Adrenal gland (tissue), 5 donors: ENCODE results near the gene TCERG1.

ENCODE experiments used
- POLR2A ChIP-seq, 2 donors: fragments of 450-650 bp; IDR thresholded peaks; one replicate each; pipeline ENCODE4 v1.6.1; 2017; ENCODE audit warnings: antibody characterized with exemption in 2 of 2, mild to moderate bottlenecking in 2 of 2, moderate library complexity in 1 of 2
- TF ChIP-seq, protein P1 (sequence below), 6 experiments: fragments of 450-650 bp in 4 of 6; fragments of 200-600 bp in 2 of 6; sonication (generic) in 1 of 6; IDR thresholded peaks; 1 replicate in 5 of 6; 2 replicates in 1 of 6; pipeline versions ENCODE4 v1.5.1 to v1.8.0; 2016 to 2021; ENCODE audit warnings: antibody characterized with exemption in 6 of 6, mild to moderate bottlenecking in 2 of 6, moderate library complexity in 1 of 6
- donor health status: DM: no; HTN: no; CAD: no.

DNA sequence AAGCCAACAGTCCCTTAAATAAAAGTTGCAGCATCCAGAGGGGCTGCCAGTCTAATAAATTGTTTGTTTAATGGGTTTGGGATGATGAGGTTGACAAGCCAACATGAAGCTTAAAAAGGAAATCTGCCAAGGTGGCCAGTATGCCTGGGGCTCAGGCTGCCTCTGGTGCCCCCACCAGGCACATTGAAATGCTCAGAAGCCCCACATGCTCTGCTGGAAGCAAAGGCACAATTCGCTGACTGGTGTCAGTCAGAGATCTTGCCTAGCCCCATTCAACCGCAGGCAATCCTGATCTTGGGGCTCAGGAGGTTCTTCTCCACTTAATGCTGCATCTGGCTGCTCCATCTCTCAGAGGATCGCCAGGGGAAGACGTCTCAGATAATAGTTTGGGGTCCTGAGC lies 44.2 kb upstream of the TCERG1 start:
- TF ChIP-seq, protein P1, sequence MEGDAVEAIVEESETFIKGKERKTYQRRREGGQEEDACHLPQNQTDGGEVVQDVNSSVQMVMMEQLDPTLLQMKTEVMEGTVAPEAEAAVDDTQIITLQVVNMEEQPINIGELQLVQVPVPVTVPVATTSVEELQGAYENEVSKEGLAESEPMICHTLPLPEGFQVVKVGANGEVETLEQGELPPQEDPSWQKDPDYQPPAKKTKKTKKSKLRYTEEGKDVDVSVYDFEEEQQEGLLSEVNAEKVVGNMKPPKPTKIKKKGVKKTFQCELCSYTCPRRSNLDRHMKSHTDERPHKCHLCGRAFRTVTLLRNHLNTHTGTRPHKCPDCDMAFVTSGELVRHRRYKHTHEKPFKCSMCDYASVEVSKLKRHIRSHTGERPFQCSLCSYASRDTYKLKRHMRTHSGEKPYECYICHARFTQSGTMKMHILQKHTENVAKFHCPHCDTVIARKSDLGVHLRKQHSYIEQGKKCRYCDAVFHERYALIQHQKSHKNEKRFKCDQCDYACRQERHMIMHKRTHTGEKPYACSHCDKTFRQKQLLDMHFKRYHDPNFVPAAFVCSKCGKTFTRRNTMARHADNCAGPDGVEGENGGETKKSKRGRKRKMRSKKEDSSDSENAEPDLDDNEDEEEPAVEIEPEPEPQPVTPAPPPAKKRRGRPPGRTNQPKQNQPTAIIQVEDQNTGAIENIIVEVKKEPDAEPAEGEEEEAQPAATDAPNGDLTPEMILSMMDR (IDR thresholded peaks at IDR 0.05) = no peak
- TF ChIP-seq POLR2A (IDR thresholded peaks at IDR 0.05) = no peak
